Measurements from ENCODE around the gene MGAT1.

- TF ChIP-seq, protein P1, sequence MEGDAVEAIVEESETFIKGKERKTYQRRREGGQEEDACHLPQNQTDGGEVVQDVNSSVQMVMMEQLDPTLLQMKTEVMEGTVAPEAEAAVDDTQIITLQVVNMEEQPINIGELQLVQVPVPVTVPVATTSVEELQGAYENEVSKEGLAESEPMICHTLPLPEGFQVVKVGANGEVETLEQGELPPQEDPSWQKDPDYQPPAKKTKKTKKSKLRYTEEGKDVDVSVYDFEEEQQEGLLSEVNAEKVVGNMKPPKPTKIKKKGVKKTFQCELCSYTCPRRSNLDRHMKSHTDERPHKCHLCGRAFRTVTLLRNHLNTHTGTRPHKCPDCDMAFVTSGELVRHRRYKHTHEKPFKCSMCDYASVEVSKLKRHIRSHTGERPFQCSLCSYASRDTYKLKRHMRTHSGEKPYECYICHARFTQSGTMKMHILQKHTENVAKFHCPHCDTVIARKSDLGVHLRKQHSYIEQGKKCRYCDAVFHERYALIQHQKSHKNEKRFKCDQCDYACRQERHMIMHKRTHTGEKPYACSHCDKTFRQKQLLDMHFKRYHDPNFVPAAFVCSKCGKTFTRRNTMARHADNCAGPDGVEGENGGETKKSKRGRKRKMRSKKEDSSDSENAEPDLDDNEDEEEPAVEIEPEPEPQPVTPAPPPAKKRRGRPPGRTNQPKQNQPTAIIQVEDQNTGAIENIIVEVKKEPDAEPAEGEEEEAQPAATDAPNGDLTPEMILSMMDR (IDR thresholded peaks at IDR 0.05), result no peak
- TF ChIP-seq POLR2A (IDR thresholded peaks at IDR 0.05), result no peak
Measured at GRCh38 chr5:180807654-180808414, 5.2 kb upstream of the MGAT1 start.

All from Peyer's patch (tissue), 4 donors.